ENCODE results near the gene MAB21L3.

DNA sequence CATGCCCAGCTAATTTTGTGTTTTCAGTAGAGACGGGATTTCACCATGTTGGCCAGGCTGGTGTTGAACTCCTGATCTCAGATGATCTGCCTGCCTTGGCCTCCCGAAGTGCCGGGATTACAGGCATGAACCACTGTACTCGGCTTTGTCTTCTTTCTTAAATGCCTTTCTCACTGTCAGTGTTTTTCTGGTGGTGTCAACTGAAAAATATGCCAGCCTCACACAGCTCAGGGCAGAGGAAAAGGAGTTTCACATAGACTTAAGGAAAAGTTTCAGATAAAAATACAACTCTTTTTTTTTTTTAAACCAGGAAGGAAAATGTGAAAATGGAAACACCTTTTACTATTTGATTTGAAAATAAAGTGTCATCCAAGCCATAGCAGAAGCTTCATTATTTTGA is 4.6 kb upstream of the MAB21L3 start:
- TF ChIP-seq, protein P1, sequence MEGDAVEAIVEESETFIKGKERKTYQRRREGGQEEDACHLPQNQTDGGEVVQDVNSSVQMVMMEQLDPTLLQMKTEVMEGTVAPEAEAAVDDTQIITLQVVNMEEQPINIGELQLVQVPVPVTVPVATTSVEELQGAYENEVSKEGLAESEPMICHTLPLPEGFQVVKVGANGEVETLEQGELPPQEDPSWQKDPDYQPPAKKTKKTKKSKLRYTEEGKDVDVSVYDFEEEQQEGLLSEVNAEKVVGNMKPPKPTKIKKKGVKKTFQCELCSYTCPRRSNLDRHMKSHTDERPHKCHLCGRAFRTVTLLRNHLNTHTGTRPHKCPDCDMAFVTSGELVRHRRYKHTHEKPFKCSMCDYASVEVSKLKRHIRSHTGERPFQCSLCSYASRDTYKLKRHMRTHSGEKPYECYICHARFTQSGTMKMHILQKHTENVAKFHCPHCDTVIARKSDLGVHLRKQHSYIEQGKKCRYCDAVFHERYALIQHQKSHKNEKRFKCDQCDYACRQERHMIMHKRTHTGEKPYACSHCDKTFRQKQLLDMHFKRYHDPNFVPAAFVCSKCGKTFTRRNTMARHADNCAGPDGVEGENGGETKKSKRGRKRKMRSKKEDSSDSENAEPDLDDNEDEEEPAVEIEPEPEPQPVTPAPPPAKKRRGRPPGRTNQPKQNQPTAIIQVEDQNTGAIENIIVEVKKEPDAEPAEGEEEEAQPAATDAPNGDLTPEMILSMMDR (IDR thresholded peaks at IDR 0.05; ENCODE audit: low read length), result no peak
- no peak for TF ChIP-seq EZH2 (optimal IDR thresholded peaks at IDR 0.05; ENCODE audit: low read depth, low read length)
- no peak for TF ChIP-seq EZH2phosphoT487 (IDR thresholded peaks at IDR 0.05; ENCODE audit: low read length)

Measured in MM.1S (cell line).